ENCODE results near the gene PSG11.
"Not testable (repeated sequence)": the region's sequence is repeated elsewhere in the genome, so short reads cannot be mapped to it uniquely, and the experiment has no call there.

GRCh38 chr19:43059482-43059881 lies 33.2 kb upstream of the PSG11 start:
- not testable (repeated sequence) for TF ChIP-seq CBX1 (IDR thresholded peaks at IDR 0.05; ENCODE audit: low read depth); PBX2 (CRISPR knock-in tag; IDR thresholded peaks at IDR 0.05; ENCODE audit: low read depth); PBX2 (tag; conservative IDR thresholded peaks at IDR 0.05; ENCODE audit: low read depth); CTCF (IDR thresholded peaks at IDR 0.05 in 2 of 3, conservative IDR thresholded peaks at IDR 0.05 in 1 of 3; ENCODE audit: insufficient read depth in 2 of 3, low read depth in 1 of 3, low read length in 3 of 3); SRSF7 (optimal IDR thresholded peaks at IDR 0.05; ENCODE audit: low read depth, low read length); RFX5 (IDR thresholded peaks at IDR 0.05; ENCODE audit: low read depth, low read length); TAF1 (IDR thresholded peaks at IDR 0.05; ENCODE audit: control insufficient read depth, extremely low read depth, insufficient read depth, low read length, severe bottlenecking)

All from K562 (cell line).